ENCODE results near the gene FOLR3. TPM values are rescaled to one million over a fixed set of nuclear protein-coding genes. Genes with fewer than 3 reads are reported as not detected.

The FOLR3 gene
- total RNA-seq, 1 donor from 2014 or later = not detected

GRCh38 chr11:72127923-72128322, 7.6 kb upstream of the FOLR3 start:
- DNase-seq (ENCODE audit: low spot score) = no peak
- TF ChIP-seq, protein P1, sequence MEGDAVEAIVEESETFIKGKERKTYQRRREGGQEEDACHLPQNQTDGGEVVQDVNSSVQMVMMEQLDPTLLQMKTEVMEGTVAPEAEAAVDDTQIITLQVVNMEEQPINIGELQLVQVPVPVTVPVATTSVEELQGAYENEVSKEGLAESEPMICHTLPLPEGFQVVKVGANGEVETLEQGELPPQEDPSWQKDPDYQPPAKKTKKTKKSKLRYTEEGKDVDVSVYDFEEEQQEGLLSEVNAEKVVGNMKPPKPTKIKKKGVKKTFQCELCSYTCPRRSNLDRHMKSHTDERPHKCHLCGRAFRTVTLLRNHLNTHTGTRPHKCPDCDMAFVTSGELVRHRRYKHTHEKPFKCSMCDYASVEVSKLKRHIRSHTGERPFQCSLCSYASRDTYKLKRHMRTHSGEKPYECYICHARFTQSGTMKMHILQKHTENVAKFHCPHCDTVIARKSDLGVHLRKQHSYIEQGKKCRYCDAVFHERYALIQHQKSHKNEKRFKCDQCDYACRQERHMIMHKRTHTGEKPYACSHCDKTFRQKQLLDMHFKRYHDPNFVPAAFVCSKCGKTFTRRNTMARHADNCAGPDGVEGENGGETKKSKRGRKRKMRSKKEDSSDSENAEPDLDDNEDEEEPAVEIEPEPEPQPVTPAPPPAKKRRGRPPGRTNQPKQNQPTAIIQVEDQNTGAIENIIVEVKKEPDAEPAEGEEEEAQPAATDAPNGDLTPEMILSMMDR (IDR thresholded peaks at IDR 0.05; ENCODE audit: unreplicated experiment) = no peak
- H3K36me3 Mint-ChIP-seq (ENCODE audit: low read depth, unreplicated experiment) = peaks cover 12% of the 10 kb centered on the region
- no peak overlapping the region for H3K4me3 Mint-ChIP-seq (ENCODE audit: unreplicated experiment)
- H3K9me3 Mint-ChIP-seq (ENCODE audit: unreplicated experiment) = peaks cover 19% of the 10 kb centered on the region
- peaks cover 7% of the 10 kb centered on the region for H3K27me3 Mint-ChIP-seq (ENCODE audit: unreplicated experiment)
- no peaks in the 10 kb centered on the region for H3K4me1 Mint-ChIP-seq (ENCODE audit: unreplicated experiment)
- H3K27ac Mint-ChIP-seq (ENCODE audit: unreplicated experiment) = no peak overlapping the region

DNA sequence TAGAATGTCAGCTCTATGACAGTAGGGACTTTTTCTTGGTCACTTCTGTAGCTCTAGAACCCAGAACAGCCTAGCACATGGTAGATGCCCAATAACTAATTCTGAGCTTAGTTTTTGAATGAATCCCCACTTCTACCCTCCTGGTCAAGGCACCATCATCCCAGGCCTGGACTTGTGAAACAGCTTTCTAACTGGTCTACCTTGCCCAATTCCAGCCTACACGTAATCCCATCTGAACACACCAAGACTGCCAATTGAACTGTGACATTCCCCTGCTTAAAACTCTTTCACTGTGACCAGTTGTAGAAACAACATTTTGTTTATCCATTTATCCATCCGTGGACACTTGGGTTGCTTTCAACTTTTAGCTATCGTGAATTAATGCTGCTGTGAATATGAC, 6.1 kb upstream of the FOLR3 start:
- Mint-ChIP-seq H3K4me1 (ENCODE audit: unreplicated experiment) (no peaks in the 10 kb centered on the region), H3K27ac (ENCODE audit: unreplicated experiment) (no peak overlapping the region), H3K36me3 (ENCODE audit: low read depth, unreplicated experiment) (peaks cover 9% of the 10 kb centered on the region), H3K9me3 (ENCODE audit: unreplicated experiment) (peaks cover 16% of the 10 kb centered on the region), H3K4me3 (ENCODE audit: unreplicated experiment) (no peak overlapping the region), H3K27me3 (ENCODE audit: unreplicated experiment) (peaks cover 7% of the 10 kb centered on the region)
- no peak for DNase-seq (ENCODE audit: low spot score)
- TF ChIP-seq, protein P1 (IDR thresholded peaks at IDR 0.05; ENCODE audit: unreplicated experiment) = no peak

GRCh38 chr11:72132646-72133045, 2.9 kb upstream of the FOLR3 start:
- peaks cover 12% of the 10 kb centered on the region for H3K9me3 Mint-ChIP-seq (ENCODE audit: unreplicated experiment)
- no peak for DNase-seq (ENCODE audit: low spot score)
- H3K27ac Mint-ChIP-seq (ENCODE audit: unreplicated experiment) = no peak overlapping the region
- TF ChIP-seq, protein P1 (IDR thresholded peaks at IDR 0.05; ENCODE audit: unreplicated experiment) = no peak
- no peak overlapping the region for H3K4me3 Mint-ChIP-seq (ENCODE audit: unreplicated experiment)
- no peaks in the 10 kb centered on the region for H3K4me1 Mint-ChIP-seq (ENCODE audit: unreplicated experiment)
- H3K27me3 Mint-ChIP-seq (ENCODE audit: unreplicated experiment) = peaks cover 7% of the 10 kb centered on the region
- peaks cover 5% of the 10 kb centered on the region for H3K36me3 Mint-ChIP-seq (ENCODE audit: low read depth, unreplicated experiment)

DNA sequence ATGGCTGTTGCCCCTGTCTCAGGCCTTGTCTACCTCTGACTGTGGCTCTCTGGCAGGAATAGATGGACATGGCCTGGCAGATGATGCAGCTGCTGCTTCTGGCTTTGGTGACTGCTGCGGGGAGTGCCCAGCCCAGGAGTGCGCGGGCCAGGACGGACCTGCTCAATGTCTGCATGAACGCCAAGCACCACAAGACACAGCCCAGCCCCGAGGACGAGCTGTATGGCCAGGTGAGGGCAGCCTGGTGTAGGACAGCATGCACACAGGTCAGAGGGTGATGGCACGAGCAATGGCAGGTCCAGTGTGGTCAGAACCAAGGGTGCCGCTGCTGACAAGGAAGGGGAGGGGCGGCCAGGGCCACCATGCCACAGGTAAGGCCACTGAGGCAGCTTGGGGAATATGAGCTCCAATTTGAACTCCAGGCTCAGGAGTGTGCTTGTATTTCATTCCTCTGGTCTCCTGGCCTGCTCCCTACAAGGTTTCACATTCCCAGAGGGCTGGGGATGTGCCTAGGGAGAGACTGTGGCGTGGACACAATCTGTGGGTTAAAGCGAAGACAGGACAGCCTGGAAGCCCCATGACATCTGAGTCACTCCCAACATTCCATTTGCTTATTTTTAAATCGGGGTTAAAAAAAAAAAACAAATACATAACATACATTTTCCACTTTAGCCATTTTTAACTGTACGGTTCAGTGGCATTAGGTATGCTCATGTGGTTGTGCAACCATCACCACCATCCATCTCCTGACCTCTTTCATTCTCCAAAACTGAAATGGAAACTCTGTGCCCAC, 562 bp downstream of the FOLR3 start:
- no peak overlapping the region for H3K27ac Mint-ChIP-seq (ENCODE audit: unreplicated experiment)
- H3K4me3 Mint-ChIP-seq (ENCODE audit: unreplicated experiment) = no peak overlapping the region
- no peaks in the 10 kb centered on the region for H3K27me3 Mint-ChIP-seq (ENCODE audit: unreplicated experiment)
- H3K36me3 Mint-ChIP-seq (ENCODE audit: low read depth, unreplicated experiment) = no peaks in the 10 kb centered on the region
- TF ChIP-seq, protein P1 (IDR thresholded peaks at IDR 0.05; ENCODE audit: unreplicated experiment) = no peak
- no peak for DNase-seq (ENCODE audit: low spot score)
- no peaks in the 10 kb centered on the region for H3K9me3 Mint-ChIP-seq (ENCODE audit: unreplicated experiment)
- H3K4me1 Mint-ChIP-seq (ENCODE audit: unreplicated experiment) = no peaks in the 10 kb centered on the region

GRCh38 chr11:72136684-72137262, 1.2 kb downstream of the FOLR3 start:
- no peaks in the 10 kb centered on the region for H3K9me3 Mint-ChIP-seq (ENCODE audit: unreplicated experiment)
- no peak for DNase-seq (ENCODE audit: low spot score)
- no peaks in the 10 kb centered on the region for H3K27me3 Mint-ChIP-seq (ENCODE audit: unreplicated experiment)
- no peaks in the 10 kb centered on the region for H3K4me1 Mint-ChIP-seq (ENCODE audit: unreplicated experiment)
- H3K4me3 Mint-ChIP-seq (ENCODE audit: unreplicated experiment) = no peak overlapping the region
- H3K36me3 Mint-ChIP-seq (ENCODE audit: low read depth, unreplicated experiment) = no peaks in the 10 kb centered on the region
- TF ChIP-seq, protein P1 (IDR thresholded peaks at IDR 0.05; ENCODE audit: unreplicated experiment) = no peak
- H3K27ac Mint-ChIP-seq (ENCODE audit: unreplicated experiment) = no peak overlapping the region
